Activated naive CD8-positive, alpha-beta T cell treated with anti-CD3 and anti-CD28 coated beads, Interleukin-2, amount 10 ng/mL, durations not matched to agents 7 days and 5 days (primary cell): ENCODE data around the gene VIL1. TPM values are rescaled to one million over a fixed set of nuclear protein-coding genes. Genes with fewer than 3 reads are reported as not detected.
A peak's percentile ranks its signal among the peaks of the same experiment; 100 is the strongest.

Experiments used
- ATAC-seq: fragments of 150-1000 bp; cut with Tn5 transposase; one replicate; pipeline ENCODE4 v1.10.0; 2021; ENCODE audit warnings: low read depth, moderate library complexity
- POLR2A ChIA-PET: fragments of 350-600 bp; sonication (Branson Sonifier 250); formaldehyde crosslinking; loops from one replicate; lab custom pipeline; 2021; ENCODE audit warnings: antibody characterized with exemption; lab: Charles Lee
- DNase-seq: peaks from one replicate; pipeline ENCODE4 v3.0.0; 2021
- H3K27ac Mint-ChIP-seq: one replicate; pipeline ENCODE4 v1.8.0; 2022; ENCODE audit warnings: mild to moderate bottlenecking, mixed read lengths
- H3K27me3 Mint-ChIP-seq: one replicate; pipeline ENCODE4 v1.8.0; 2022; ENCODE audit warnings: mild to moderate bottlenecking, moderate library complexity, mixed read lengths
- H3K36me3 Mint-ChIP-seq: one replicate; pipeline ENCODE4 v1.8.0; 2021; ENCODE audit warnings: mild to moderate bottlenecking, mixed read lengths
- H3K4me1 Mint-ChIP-seq: one replicate; pipeline ENCODE4 v1.8.0; 2021; ENCODE audit warnings: mixed read lengths
- H3K4me3 Mint-ChIP-seq: one replicate; pipeline ENCODE4 v1.8.0; 2022; ENCODE audit warnings: mild to moderate bottlenecking, moderate library complexity, mixed read lengths
- H3K9me3 Mint-ChIP-seq: one replicate; pipeline ENCODE4 v1.8.0; 2021; ENCODE audit warnings: mixed read lengths
- total RNA-seq, 2 experiments: library from RNA; stranded (reverse); gene quantifications; one replicate each; pipeline ENCODE4 v1.2.3, GENCODE V29; 2021

The VIL1 gene
- total RNA-seq, 2 experiments from 2014 or later: not detected

DNA sequence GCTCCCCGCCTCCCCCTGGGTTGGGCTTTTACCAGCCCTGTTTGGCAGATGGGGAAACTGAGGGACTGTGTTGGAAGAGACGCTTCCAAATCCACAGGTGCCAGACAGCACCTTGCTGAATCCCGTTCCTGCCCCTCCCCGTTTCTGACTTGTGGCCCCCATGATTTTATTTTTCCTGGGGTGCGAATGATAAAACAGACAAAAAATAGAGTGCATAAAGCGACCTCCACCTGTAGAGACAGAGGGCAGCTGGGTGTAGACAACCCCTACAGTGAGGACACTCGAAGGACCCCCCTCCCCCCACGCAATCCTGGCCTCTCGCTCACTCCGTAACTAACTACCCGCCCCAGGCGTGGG is 21.5 kb upstream of the VIL1 start:
- ATAC-seq (no peak), DNase-seq (no peak)
- Mint-ChIP-seq H3K4me1 (peaks cover 26% of the 10 kb centered on the region), H3K36me3 (peaks cover 2% of the 10 kb centered on the region), H3K4me3 (peak overlapping the region; percentile 97), H3K27me3 (no peaks in the 10 kb centered on the region), H3K9me3 (no peaks in the 10 kb centered on the region), H3K27ac (peak overlapping the region; percentile 98)
- POLR2A ChIA-PET: interaction anchor here (1.3 to 2.8 kb wide), 8 partner anchors 8 to 274 kb away, joined by 4 to 30 read pairs (median 9); partner anchors contain the start of genes AAMP, PNKD, RNF25 and STK36

DNA sequence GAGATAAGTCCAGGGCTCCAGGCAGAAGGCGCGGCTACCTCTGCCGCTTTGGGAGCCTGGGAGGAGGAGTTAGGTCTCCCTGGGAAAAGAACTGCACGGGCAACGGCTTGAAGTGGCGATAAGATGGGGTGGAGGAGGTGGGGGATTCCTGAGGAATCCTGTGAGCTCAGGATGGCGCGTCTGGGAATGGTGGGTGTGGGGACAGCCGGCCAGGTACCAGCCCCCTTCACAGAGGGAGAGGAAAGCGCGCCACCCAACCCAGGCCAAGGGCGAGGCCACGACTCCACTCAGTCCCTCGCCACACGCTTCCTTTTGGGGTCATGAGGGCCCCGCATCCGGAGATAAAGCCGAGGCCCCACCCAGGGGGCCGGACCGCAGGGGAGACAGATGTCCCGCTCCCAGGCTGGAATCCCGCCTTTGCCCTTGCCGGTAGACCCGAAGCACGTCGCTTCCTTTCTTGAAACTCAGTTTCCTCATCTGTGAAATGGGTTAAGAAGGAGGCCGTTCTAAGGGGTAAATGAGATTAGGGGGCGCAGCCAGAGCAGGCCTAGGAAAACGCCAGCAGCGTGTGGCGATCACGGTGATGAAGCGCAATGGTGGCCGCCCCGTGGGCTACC is 21.0 kb upstream of the VIL1 start:
- peak; percentile 84 for DNase-seq
- Mint-ChIP-seq H3K27ac (peak overlapping the region; percentile 98), H3K9me3 (no peaks in the 10 kb centered on the region), H3K27me3 (no peaks in the 10 kb centered on the region), H3K4me1 (peaks cover 26% of the 10 kb centered on the region), H3K36me3 (peaks cover 2% of the 10 kb centered on the region), H3K4me3 (peak overlapping the region; percentile 97)
- POLR2A ChIA-PET: interaction anchor here (1.1 to 2.8 kb wide), 7 partner anchors 8 to 274 kb away, joined by 4 to 30 read pairs (median 9); partner anchors contain the start of genes AAMP, PNKD, RNF25 and STK36
- peak; percentile 35 for ATAC-seq

DNA sequence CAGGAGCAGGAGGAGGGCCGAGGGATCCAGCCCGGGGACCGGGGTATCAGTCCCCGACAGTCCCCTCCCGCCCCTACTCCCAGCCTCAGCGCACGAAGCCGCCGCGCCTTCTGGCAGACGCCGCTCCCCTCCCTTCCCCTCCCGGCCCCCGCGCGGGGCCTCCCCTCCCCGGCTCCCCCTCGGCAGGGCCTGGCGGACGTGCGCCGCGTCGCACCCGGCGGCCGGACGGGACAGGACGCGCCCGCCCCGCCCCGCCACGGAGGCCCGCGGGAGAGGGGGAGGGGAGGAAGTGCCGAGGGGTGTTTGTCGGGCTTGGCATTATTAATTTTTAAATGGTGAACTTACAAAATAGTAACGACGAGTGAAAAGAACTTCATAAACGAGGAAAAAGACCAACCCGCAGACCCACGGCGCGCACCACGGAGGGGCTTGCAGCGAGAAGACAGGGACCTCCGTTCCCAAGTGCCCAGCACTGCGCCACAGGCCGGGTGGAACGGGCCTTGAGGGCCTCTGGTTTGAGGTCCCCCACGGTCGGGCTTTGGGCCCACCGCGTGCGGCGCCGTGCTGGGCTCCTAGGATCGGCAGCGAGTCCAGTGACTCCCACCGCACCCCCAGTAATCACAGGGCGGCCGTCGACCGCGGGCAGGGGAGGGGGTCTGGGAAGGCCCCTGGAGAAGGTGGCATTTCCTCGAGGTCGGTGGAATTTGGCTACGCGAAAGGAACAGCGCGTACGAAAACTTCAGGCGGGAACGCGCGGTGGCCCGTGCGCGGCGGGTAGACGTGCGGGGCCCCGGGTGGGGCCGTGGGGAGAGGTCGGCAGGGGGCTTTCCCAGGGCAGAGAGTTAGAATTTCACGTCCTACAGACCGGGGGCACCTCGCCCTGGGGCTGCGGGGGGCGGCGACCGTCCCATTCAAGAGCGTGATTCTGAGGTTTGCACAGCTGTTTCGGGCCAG is 20.2 kb upstream of the VIL1 start:
- POLR2A ChIA-PET: interaction anchor here (1.1 to 2.8 kb wide), 3 partner anchors 108 to 129 kb away, joined by 3 to 13 read pairs (median 4); partner anchors contain the start of genes AAMP and PNKD
- peak overlapping the region; percentile 97 for H3K4me3 Mint-ChIP-seq
- H3K4me1 Mint-ChIP-seq: peaks cover 29% of the 10 kb centered on the region
- no peaks in the 10 kb centered on the region for H3K9me3 Mint-ChIP-seq
- ATAC-seq (peak; percentile 17), DNase-seq (peak; percentile 81)
- no peaks in the 10 kb centered on the region for H3K27me3 Mint-ChIP-seq
- peak overlapping the region; percentile 98 for H3K27ac Mint-ChIP-seq
- H3K36me3 Mint-ChIP-seq: peaks cover 4% of the 10 kb centered on the region

DNA sequence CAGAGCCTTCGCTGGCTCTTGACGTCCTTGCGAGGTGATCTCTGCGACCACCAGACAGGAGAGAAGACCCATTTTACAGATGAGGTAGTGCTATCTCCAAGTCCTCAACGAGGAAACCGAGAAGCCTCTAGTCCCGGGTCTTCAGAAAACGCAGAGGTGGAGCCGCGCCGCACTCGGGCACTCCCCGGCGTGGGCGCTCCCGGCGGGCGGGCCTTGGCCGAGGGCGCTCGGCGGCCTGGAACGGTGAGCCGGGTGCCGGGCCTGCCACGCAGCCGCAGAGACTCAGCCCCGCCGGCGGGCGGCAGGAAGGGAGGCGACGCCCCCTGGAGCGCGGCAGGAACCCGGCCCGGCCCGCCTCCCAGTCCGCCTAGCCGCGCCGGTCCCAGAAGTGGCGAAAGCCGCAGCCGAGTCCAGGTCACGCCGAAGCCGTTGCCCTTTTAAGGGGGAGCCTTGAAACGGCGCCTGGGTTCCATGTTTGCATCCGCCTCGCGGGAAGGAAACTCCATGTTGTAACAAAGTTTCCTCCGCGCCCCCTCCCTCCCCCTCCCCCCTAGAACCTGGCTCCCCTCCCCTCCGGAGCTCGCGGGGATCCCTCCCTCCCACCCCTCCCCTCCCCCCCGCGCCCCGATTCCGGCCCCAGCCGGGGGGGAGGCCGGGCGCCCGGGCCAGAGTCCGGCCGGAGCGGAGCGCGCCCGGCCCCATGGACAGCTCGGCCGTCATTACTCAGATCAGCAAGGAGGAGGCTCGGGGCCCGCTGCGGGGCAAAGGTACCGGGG is 19.3 kb upstream of the VIL1 start, which contains the start of gene CTDSP1:
Gene CTDSP1, plus strand, starts transcription at position 478 of the 776 bp plus-strand sequence. Its CDS starts 223 bp downstream, at position 701.
- Mint-ChIP-seq H3K4me1 (peaks cover 29% of the 10 kb centered on the region), H3K27ac (peak within 1 kb of the TSS; percentile 92), H3K27me3 (no peaks in the 10 kb centered on the region), H3K36me3 (peaks cover 5% of the 10 kb centered on the region), H3K9me3 (no peaks in the 10 kb centered on the region), H3K4me3 (peak within 1 kb of the TSS; percentile 94)
- DNase-seq (peak; percentile 94), ATAC-seq (peak; percentile 30)
- POLR2A ChIA-PET: interaction anchor here (1.1 to 1.5 kb wide), 3 partner anchors 109 to 129 kb away, joined by 3 to 7 read pairs (median 4); partner anchors contain the start of genes AAMP and PNKD

DNA sequence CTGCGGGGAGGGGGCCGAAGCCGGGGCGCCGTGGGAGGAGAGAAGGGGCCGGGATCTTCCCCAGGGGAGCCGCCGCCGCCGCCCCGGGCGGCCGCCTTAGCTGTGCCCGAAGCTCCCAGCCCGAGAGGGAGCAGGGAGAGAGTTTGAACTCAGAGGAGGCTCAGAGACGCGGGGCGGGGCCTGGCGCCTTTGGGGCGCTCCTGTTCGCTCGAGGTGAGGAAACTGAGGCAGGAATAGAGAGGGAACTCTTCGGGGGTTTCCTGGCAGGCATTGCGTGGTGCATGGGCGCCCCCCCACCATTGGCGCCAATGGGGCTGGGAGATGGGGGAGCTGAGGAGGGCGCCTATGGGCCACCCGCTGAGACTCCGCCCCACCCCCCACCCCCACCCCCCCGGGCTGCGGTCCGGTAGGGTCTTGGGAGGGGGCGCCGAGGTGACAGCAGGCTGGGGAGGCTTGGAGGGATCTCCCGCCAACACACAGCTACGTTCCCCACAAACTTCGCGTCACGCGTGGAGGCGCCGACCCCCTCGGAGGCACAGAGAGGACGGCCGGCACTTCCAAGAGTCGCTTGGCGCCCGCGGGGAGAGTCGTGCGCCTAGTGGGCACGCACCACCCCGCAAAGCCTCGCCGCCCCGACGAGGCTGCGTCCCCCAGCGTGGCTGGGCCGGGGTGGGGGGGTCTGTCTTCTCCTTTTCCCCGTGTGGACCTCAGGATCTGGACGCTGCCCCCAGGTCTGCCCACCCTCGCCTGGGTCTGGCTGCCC is 18.6 kb upstream of the VIL1 start:
- Mint-ChIP-seq H3K27ac (peak overlapping the region; percentile 92), H3K4me1 (peaks cover 29% of the 10 kb centered on the region), H3K4me3 (peak overlapping the region; percentile 94), H3K27me3 (no peaks in the 10 kb centered on the region), H3K36me3 (peaks cover 6% of the 10 kb centered on the region), H3K9me3 (no peaks in the 10 kb centered on the region)
- ATAC-seq: no peak
- POLR2A ChIA-PET: interaction anchor here (0.8 to 1.5 kb wide), 2 partner anchors 104 to 129 kb away, joined by 3 to 7 read pairs; partner anchors contain the start of genes AAMP and PNKD
- DNase-seq: peak; percentile 69

DNA sequence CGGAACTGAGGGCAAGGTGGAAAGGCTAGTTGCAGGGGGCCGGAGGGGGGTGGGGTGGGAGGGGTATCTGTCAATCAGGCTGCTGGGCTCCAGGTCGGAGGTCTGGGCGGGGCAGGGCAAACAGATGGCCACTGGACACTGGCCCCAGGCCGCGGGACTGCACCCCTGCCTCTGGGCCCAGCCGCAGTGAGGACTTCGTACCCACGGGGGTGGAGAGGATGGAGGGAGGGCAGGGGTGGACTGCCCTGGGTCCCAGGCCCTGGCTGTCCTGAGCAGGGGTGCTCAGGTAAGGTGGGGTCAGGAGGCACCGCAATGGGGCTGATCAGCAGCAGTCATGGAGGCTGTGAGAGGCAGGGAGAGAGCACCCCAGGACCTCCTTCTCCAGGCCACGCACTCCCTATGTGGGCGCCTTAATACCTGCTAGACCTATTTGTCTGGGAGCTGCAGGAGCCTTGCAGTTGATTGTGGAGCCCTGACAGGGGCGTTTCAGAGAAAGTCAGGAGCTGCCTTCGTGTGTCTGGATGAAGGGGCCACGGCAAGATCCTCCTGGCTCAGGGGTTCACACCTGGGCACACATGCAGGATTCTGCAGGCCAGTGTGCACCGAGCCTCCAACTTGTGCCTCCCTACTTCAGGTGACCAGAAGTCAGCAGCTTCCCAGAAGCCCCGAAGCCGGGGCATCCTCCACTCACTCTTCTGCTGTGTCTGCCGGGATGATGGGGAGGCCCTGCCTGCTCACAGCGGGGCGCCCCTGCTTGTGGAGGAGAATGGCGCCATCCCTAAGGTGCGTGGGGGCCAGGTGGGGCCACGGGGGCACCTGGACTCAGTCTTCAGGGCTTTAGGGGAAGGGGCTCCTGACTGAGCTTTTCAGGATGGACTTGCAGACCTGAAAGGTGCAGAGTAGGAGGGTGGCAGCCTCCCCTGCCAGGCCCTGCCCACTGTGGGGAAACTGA is 17.7 kb upstream of the VIL1 start:
- H3K36me3 Mint-ChIP-seq: peaks cover 6% of the 10 kb centered on the region
- POLR2A ChIA-PET: interaction anchor here (0.8 to 1.5 kb wide), 2 partner anchors 105 to 130 kb away, joined by 3 to 7 read pairs; partner anchors contain the start of genes AAMP and PNKD
- peaks cover 34% of the 10 kb centered on the region for H3K4me1 Mint-ChIP-seq
- ATAC-seq: no peak
- H3K27ac Mint-ChIP-seq: peak overlapping the region; percentile 65
- H3K4me3 Mint-ChIP-seq: peak overlapping the region; percentile 79
- H3K27me3 Mint-ChIP-seq: no peaks in the 10 kb centered on the region
- no peak for DNase-seq
- no peaks in the 10 kb centered on the region for H3K9me3 Mint-ChIP-seq

DNA sequence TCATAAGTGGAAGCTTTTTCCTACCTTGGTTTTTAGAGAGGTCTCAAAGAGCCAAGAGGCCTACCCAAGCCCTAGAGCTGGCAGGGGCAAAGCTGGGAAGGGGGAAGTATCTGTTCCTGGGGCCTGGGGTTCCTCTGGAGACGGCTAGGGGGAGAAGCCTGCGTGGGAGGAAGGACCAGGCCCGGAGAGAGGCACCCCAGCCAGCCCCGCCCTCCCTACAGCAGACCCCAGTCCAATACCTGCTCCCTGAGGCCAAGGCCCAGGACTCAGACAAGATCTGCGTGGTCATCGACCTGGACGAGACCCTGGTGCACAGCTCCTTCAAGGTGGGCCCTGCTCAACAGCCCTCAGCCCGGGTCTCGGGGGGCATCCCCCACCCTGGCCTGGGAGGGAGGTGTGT is 17.0 kb upstream of the VIL1 start:
- H3K27me3 Mint-ChIP-seq: no peaks in the 10 kb centered on the region
- POLR2A ChIA-PET: no interaction called here
- H3K4me3 Mint-ChIP-seq: peak overlapping the region; percentile 79
- peak overlapping the region; percentile 65 for H3K27ac Mint-ChIP-seq
- ATAC-seq: no peak
- peaks cover 4% of the 10 kb centered on the region for H3K36me3 Mint-ChIP-seq
- H3K9me3 Mint-ChIP-seq: no peaks in the 10 kb centered on the region
- H3K4me1 Mint-ChIP-seq: peaks cover 35% of the 10 kb centered on the region
- no peak for DNase-seq

DNA sequence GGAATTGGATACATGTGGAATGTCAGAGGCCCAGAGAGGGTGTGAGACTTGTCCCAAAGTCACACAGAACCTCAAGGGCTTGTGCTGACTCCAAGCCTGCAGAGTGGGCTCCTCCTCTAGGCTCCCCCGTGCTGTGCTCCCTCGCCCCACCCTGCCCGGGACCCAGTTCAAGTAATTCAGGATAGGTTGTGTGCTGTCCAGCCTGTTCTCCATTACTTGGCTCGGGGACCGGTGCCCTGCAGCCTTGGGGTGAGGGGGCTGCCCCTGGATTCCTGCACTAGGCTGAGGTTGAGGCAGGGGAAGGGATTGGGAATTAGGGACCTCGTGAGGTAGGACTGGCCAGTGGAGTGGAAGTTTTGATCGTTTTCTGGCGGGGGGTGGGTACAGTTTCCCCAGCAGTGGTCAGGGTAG is 16.4 kb upstream of the VIL1 start:
- H3K27me3 Mint-ChIP-seq: no peaks in the 10 kb centered on the region
- H3K4me3 Mint-ChIP-seq: peak overlapping the region; percentile 19
- peak overlapping the region; percentile 38 for H3K27ac Mint-ChIP-seq
- DNase-seq (no peak), ATAC-seq (no peak)
- H3K36me3 Mint-ChIP-seq: peaks cover 6% of the 10 kb centered on the region
- POLR2A ChIA-PET: no interaction called here
- no peaks in the 10 kb centered on the region for H3K9me3 Mint-ChIP-seq
- H3K4me1 Mint-ChIP-seq: peaks cover 36% of the 10 kb centered on the region

DNA sequence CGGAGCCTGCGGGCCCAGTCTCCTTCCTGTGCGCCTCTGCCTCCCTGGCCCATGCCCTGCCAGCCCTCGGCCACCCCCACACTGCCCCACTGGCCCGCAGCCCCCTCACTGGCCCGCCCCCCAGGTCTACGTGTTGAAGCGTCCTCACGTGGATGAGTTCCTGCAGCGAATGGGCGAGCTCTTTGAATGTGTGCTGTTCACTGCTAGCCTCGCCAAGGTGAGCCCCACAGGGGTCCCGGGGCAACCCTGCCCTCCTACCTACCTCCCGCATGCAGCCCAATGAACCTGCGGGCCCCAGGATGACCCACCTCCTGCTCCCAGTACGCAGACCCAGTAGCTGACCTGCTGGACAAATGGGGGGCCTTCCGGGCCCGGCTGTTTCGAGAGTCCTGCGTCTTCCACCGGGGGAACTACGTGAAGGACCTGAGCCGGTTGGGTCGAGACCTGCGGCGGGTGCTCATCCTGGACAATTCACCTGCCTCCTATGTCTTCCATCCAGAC is 16.0 kb upstream of the VIL1 start:
- no peak overlapping the region for H3K4me3 Mint-ChIP-seq
- POLR2A ChIA-PET: no interaction called here
- no peaks in the 10 kb centered on the region for H3K9me3 Mint-ChIP-seq
- ATAC-seq: no peak
- DNase-seq: no peak
- peaks cover 6% of the 10 kb centered on the region for H3K36me3 Mint-ChIP-seq
- no peak overlapping the region for H3K27ac Mint-ChIP-seq
- H3K27me3 Mint-ChIP-seq: no peaks in the 10 kb centered on the region
- H3K4me1 Mint-ChIP-seq: peaks cover 36% of the 10 kb centered on the region

DNA sequence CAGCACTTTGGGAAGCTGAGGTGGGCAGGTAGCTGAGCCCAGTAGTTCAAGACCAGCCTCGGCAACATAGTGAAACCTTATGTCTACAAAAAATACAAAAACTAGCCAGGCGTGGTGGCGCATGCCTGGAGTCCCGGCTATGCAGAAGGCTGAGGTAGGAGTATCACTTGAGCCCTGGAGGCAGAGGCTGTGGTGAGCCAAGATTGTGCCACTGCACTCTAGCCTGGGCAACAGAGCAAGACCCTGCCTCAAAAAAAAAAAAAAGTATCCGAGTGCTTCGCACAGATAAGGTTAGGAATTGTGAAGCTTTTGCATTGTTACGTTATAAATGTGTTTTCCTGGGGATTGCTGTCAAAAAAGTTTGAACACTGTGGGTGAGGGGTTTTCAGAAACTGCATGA is 15.1 kb upstream of the VIL1 start:
- Mint-ChIP-seq H3K27me3 (peaks cover 2% of the 10 kb centered on the region), H3K36me3 (peaks cover 6% of the 10 kb centered on the region), H3K9me3 (no peaks in the 10 kb centered on the region), H3K4me3 (peak overlapping the region; percentile 19), H3K27ac (peak overlapping the region; percentile 54), H3K4me1 (peaks cover 39% of the 10 kb centered on the region)
- ATAC-seq (no peak), DNase-seq (no peak)
- POLR2A ChIA-PET: interaction anchor here (3.9 to 4.2 kb wide), 2 partner anchors 7 to 117 kb away, joined by 8 to 30 read pairs; no protein-coding TSS in a partner anchor
